ENCODE measurements around the gene MEG3.

The MEG3 gene

GRCh38 chr14:100901391-100902183 is 75.7 kb downstream of the MEG3 start:
- no peak for DNase-seq

- no peak for DNase-seq
Observed at GRCh38 chr14:100902295-100903133, 76.6 kb downstream of the MEG3 start.

DNA sequence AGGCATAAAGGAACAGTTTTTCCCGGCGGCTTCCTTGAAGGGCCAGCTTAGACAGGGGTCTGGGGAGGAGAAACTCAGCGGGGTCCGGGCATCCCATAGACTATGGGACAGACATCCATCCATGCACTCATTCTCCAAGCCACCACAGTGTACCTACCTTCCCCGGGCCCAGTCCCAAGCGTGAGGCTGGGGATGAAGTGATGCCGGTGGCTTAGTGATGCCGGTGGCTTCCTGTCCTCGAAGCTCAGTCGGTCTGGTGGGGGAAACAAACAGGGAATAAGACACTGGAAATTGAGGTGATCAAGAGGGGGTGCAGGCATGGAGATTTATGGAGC is 77.2 kb downstream of the MEG3 start:
- DNase-seq: no peak

DNA sequence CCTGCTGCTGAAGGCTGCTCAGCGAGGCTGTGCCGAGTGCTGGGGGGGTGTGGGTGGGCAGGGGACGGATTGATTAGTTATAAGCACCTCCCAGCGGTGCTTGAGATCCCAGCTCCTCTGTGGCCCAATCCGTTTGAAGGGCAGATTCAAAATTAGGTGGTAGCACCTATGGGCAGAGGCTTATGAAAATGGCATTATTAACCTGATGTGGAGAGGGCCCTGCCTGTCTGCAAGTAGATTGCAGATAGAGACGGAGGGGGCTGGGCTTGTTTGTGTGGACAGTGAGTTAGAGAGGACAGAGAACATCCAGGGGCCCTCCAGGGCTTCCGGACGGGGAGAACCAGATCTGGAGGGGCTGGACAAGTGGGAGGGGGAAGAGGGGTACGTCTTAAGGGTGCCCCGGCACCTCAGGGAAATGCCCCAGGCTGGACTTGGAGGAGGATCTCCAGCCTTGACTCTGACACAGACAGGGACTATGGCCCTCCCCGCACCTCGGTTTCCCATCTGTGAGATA is 77.8 kb downstream of the MEG3 start, which contains the start of gene RTL1:
TSS of gene RTL1 (minus strand) at position 51 of the 514 bp plus-strand sequence. CDS start 18,934 bp downstream, outside the sequence.
- DNase-seq: no peak

DNA sequence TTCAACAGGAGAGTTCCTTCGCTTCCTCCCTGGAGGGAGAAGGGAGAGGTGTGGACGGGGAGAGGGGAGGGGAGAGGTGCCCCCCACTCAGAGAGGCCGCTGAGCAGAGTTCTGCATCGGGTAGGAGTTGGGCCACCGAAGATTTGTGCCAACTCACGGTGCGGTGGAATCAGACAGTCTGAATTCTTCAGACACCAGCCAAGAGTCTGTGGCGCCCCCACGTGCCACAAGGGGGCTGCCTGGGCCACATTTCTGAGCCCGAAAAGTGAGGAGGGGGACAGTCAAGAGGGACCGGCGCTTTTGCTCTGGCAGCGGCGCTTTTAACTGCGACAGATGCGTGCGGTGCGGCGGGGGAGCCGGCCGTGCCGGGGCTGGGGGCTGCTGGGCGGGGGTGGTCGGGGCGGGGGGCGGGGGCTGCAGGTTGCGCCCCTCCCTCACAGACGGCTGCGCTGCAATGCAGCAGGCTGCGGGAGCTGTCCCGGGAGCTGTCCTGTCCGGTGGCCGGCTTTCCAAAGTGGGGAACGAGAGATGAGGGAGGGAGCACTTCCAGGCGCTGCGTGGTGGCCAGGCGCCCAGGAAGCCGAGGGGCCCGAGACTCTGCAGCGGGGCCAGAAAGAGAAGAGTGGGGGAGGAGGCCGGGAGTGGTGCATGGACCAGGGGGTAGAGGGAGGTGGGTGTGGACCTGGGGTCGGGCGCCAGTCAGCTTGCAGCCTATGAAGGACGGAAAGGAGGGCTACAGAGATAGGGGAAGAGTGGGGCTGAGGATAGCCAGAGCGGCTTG is 78.6 kb downstream of the MEG3 start:
- no peak for DNase-seq

DNA sequence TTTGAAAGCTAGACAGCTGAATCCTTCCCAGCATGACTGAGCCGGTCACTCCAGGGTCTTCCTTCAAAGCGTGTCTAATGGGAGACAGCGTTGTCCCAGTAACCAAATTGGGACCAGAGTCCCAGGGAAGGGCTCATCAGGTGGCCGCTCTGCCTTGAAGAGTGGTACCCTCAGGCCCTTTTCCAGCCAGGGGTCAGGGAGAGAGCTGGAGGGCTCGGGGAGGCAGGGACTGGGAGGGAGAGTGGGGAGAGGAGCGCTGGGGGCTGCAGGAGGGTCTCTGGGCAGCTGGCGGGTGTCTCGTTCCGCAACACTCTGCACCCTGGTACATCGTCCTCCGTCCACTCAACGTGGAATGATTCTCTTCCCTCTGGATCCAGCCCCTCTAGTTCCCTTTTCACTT is 79.2 kb downstream of the MEG3 start:
- no peak for DNase-seq

DNA sequence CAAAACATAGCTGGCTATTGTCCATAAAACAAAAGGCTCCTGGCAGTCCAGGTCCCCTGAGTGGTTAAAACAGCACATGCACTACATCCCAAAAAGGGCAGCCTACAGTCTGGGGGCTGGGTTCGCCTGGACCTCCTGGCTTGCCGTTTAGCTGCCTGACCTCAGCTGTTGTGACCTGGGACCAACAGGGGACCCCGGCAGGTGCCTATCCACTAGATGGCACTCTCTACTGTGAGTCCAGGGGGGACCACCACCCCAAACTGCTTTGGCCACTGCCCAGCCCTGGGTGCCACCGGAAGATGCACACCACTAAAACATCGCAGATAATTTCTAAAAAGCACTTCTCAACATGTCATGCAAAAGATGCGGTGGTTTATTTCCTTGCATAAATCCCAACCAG is 80.5 kb downstream of the MEG3 start:
- no peak for DNase-seq

DNA sequence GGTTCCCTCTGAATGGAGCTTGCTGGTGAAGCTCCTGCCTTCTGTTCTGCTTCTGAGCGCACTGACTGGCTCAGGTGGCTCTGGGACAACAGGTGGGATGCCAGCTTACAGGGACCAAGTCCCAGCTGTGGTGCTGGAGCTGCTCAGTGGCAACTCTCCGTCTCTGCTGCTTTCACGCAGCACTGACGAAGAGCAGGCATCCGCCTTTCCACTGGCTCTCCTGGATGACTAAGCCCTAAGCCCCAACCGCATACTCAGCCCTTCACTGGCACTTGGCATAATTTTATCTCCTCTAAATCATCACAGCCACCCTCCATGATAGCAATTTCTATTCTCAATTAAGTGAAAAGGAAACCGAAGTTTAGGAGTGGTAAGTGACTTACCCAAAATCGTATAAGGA is 81.3 kb downstream of the MEG3 start:
- DNase-seq: no peak

- no peak for DNase-seq
Observed at GRCh38 chr14:100909439-100909838, 83.5 kb downstream of the MEG3 start.
